NB4 (cell line): ENCODE results near the gene MACROD2.

Experiments used
- POLR2A ChIP-seq: IDR thresholded peaks from 2 replicates; pipeline ENCODE4 v1.6.1; 2011; ENCODE audit warnings: mild to moderate bottlenecking; ENCODE audit not compliant: insufficient read length; ENCODE audit errors: extremely low read depth
- TF ChIP-seq, protein P1 (sequence below): IDR thresholded peaks from one replicate; pipeline ENCODE4 v1.5.1; 2012; ENCODE audit warnings: low read depth, low read length

DNA sequence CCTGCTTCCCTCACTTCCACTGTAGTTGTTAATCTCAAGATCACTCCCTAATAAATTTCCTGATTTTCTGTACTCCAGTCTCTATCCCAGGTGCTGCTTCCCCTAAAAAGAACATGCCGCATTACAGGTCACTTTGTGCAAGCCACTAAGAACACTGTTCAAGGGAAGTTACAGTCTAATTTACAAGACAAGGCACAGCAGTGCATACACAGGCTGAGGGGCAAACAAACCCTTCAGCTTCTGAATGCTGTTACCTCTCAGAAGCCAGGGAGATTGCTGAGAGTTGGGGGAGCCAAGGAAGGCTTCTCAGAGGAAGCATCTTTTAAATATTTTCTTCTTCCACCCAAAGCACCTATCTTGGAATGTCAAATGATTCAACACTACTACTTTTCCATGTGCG, 787.4 kb downstream of the MACROD2 start:
- no peak for TF ChIP-seq POLR2A
- TF ChIP-seq, protein P1, sequence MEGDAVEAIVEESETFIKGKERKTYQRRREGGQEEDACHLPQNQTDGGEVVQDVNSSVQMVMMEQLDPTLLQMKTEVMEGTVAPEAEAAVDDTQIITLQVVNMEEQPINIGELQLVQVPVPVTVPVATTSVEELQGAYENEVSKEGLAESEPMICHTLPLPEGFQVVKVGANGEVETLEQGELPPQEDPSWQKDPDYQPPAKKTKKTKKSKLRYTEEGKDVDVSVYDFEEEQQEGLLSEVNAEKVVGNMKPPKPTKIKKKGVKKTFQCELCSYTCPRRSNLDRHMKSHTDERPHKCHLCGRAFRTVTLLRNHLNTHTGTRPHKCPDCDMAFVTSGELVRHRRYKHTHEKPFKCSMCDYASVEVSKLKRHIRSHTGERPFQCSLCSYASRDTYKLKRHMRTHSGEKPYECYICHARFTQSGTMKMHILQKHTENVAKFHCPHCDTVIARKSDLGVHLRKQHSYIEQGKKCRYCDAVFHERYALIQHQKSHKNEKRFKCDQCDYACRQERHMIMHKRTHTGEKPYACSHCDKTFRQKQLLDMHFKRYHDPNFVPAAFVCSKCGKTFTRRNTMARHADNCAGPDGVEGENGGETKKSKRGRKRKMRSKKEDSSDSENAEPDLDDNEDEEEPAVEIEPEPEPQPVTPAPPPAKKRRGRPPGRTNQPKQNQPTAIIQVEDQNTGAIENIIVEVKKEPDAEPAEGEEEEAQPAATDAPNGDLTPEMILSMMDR: no peak
